GM18907 (cell line): ENCODE data around the gene FAM227B.
"Not testable (repeated sequence)": the region's sequence is repeated elsewhere in the genome, so short reads cannot be mapped to it uniquely, and the experiment has no call there.

Source experiments
- ATAC-seq: cut with Tn5 transposase; IDR thresholded peaks from one replicate; pipeline ENCODE4 v1.9.1; 2021; ENCODE audit warnings: mild to moderate bottlenecking, moderate library complexity; ENCODE audit not compliant: unreplicated experiment

The FAM227B gene, protein sequence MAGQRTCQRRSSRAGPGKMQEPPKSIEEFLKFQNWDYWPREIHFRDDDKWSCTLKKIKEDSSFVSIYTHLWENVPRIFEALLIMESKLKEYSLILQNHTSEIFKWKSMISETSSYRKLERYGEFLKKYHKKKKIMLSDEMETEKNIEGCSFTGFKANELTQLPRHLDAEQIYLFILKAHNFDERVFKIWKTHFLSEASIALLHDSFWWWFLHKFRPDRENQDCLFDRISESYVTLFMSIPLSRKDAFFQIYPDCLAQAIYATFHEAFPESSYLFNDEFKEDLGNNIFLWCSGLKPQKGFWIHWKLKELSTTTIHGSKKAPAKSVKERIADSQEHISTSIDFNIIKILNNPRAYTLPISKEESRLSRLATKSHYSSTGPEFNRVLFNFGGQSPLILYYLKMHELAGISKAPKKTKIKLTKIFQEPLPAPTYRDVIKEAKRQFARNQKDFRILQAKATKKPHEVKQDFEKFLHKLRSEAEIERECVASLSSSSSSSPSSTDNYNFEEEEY

GRCh38 chr15:49620658-49621368 is at the start of gene FAM227B, which contains the start of gene DTWD1:
TSS of gene FAM227B (minus strand) at chr15:49620818. CDS start at chr15:49615171, 5,647 bp downstream.
TSS of gene DTWD1 (plus strand) at chr15:49621048. CDS start at chr15:49625168, 4,120 bp downstream.
- ATAC-seq: peak; percentile 99

DNA sequence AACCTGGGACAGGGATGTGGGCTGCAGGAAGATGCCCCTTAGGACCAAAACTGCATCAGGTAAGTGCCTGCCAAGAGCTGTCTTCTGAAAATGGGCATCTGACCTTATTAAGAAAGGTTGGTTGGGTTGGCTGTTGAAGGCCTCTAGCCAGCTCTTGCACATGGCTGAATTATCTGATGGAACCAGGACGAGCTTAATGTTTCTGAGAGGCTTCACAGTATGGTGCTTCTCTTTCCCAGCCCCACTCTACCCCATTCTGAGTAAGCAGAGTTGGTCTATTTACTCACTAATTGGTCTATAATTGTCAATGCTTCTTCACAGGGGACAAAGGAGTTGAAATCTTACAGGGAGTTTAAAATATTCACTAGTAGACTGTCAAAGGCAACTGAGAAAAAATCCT is 48.7 kb upstream of the FAM227B start:
- ATAC-seq: no peak

DNA sequence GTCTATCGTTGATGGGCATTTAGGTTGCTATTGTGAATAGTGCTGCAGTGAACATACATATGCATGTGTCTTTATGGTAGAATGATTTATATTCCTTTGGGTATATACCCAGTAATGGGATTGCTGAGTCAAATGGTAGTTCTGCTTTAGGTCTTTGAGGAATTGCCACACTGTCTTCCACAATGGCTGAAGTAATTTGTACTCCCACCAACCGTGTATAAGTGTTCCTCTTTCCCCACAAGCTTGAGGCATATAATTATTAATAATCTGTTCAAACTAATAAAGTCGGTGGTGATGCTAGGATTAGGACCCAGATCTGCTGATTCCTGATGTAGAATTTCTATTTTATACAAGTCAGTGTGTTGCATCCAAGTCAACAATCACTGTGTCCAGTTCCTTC is 45.9 kb upstream of the FAM227B start:
- ATAC-seq: not testable (repeated sequence)

- ATAC-seq: no peak
Measured at GRCh38 chr15:49664716-49665115, 44.1 kb upstream of the FAM227B start.

GRCh38 chr15:49656734-49657133 is 36.1 kb upstream of the FAM227B start:
- no peak for ATAC-seq

GRCh38 chr15:49652922-49653321 is 32.3 kb upstream of the FAM227B start:
- no peak for ATAC-seq

GRCh38 chr15:49650676-49651075 is 30.1 kb upstream of the FAM227B start:
- no peak for ATAC-seq

DNA sequence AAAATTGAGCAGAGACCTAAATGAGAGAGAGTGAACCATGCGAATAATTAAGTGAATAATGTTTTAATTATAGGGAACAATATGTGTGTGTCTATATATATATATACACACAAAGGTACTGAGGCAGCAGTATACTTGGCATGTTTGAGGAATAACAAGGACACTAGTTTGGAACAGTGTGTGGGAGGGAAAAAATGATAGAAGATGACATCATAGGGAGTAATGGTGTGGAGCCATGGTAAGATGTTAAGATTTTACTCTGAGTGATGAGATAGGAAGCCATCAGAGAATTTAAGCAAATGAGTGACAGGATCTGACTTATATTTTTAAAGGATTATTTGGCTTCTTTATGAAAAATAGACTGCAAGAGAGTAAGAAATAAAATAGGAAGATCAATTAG is 29.4 kb upstream of the FAM227B start:
- ATAC-seq: no peak

GRCh38 chr15:49646891-49647290 is 26.3 kb upstream of the FAM227B start:
- ATAC-seq: no peak

DNA sequence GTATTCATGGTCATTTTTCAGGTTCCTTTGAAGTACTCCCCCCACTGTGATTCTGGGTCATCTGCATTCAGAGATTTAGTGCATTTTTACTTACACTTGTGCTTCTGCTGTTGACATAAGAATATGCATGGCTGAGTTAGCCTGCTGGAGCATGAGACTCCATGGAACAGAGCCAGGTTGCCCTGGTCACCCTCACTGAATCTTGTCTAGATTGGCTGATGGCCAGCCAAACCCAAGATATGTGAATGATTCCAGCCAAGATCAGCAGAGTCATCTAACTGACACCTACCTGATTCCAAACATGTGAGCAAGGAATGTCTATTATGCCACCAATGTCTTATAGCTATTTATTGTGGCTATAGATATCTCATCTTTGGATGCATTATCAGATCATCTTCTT is 25.3 kb upstream of the FAM227B start:
- no peak for ATAC-seq

DNA sequence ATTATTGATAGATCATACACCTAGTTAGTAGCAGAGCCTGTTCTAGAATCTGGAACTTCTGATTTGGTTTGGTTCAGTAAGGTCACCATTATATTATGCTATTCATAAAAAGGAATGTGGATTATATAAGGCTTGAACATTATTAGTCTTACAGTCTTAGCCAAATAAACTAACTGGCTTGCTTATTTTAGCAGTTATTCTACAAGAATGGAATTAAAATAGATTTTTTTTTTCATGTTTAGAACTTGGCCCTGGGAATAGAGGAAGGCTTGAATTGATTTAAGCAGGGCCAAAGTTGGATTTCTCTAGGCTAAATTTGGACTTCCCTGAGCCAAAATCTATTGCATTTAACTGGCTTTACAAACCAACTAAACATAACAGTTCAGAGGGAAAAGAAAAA is 24.7 kb upstream of the FAM227B start:
- ATAC-seq: no peak

DNA sequence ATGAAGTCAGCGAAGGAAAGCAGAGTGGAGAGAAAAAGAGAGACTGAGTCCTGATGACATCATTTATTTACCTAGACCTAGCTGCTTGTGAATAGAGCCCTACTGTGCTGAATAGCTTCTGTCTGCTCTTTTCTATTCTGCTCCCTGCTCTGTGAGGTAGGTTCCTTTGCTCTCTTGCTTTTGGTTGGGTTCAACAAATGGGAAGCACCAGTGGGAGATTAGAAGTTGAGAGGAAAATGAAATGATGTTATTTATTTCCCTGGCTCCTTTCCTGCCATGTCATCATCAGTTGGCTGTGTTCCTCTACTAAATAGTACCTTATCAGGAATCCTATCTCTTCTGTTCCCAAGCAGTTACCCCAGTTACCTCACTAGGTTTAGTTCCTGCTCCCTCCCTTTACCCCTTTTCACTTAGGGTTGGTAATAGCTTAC is 23.8 kb upstream of the FAM227B start:
- no peak for ATAC-seq

DNA sequence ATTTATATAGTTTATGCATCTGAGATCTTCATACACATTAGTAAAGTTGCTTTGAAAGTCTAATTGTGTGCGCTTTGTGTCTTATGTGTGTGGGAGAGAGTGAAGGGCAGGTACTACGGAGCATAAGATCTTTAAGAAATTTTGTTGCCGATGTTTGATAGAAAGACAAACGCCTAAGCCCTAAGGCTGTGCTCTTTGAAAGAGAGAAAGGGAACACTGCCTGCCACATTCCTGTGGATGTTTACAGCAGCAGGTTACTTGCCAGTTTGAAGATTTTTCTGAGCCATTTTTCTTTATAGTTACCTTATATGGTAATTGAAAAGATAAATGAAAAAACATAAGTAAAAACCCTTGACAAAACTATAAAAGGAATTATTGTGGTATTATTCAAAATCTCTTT is 17.2 kb upstream of the FAM227B start:
- no peak for ATAC-seq

- no peak for ATAC-seq
Measured at GRCh38 chr15:49628379-49628778, 7.8 kb upstream of the FAM227B start.

DNA sequence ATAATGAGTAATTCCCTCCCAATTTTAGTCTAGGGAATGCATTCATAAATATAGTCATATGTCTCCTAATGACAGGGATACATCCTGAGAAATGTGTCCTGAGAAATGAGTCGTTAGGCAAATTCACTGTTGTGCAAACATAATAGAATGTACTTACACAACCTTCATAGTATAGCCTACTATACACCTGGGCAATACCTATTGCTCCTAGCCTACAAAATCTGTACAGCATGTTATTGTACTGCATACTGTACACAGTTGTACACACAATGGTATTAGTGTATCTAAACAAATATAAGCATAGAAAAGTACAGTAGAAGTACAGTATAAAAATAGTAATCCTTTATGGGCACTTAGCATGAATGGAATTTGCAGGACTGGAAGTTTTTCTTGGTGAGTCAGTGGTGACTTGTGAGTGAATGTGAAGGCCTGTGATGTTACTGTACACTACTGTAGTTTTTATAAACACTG is 6.8 kb upstream of the FAM227B start:
- ATAC-seq: no peak

- no peak for ATAC-seq
Measured at GRCh38 chr15:49625460-49626036, 4.9 kb upstream of the FAM227B start.

GRCh38 chr15:49624056-49624455 is 3.4 kb upstream of the FAM227B start:
- no peak for ATAC-seq

GRCh38 chr15:49622561-49622960 is 1.9 kb upstream of the FAM227B start:
- ATAC-seq: no peak

GRCh38 chr15:49621887-49622286 is 1.3 kb upstream of the FAM227B start:
- ATAC-seq: no peak

DNA sequence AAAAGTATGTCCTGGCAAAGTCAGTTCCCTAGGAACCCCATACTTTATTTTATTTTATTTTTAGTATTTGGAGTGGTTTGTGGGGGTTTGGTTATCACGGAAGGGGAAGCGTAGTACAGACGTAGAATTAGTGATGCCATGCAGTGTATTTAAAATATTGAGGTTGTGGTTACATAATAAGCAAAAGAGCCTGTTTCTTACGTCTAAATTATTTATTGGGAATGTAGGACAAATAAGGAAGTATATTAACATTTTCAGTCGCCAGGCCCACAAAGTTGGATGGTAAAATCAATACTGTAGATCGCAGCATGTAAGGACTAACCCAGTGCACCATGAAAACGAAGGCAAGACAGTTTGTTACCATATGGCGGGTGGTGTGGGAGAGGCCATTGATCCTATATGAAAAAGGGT is 788 bp upstream of the FAM227B start:
- ATAC-seq: no peak

- peak; percentile 0 for ATAC-seq
Measured at GRCh38 chr15:49620199-49620598, 419 bp downstream of the FAM227B start.
